Dermis blood vessel endothelial cell (primary cell): ENCODE data around the gene SLC17A2. TPM values are rescaled to one million over a fixed set of nuclear protein-coding genes. Genes with fewer than 3 reads are reported as not detected.

Source experiments
- DNase-seq: peaks from one replicate; pipeline ENCODE4 v3.0.0; 2010
- total RNA-seq: library from RNA; depleted of rRNA; stranded (reverse); fragments of >200 nt; gene quantifications from 2 replicates; pipeline ENCODE4 v1.2.3, GENCODE V29; 2014

The SLC17A2 gene
- total RNA-seq, 1 donor from 2014 or later = not detected

DNA sequence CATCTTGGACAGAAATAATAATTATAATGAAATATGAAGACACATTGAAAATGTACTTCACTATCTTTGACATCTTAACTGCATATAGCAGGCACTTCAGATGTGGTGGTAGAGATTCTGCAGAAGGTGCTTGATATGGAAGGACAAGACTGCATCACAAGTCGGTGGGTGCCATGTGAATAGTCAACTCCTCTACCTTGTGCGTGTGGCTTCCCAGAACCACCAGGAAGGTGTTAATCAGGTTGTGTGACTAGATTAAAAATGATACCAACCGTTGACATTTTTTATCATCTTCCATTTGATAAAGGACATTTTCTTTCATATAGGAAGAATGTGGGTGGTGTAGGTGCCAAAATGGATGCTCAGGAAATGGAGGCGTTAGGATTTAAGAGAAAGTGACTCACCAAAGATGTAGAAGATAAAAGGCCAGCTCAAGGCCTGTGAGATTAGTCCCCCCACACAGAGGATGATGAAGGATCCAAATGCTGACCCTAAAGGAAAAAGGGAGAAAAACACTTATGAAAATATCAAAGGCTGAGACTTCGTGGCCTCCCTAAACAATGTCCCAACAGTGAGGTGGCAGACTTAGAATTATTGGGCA lies 12.3 kb downstream of the SLC17A2 start:
- DNase-seq = no peak

DNA sequence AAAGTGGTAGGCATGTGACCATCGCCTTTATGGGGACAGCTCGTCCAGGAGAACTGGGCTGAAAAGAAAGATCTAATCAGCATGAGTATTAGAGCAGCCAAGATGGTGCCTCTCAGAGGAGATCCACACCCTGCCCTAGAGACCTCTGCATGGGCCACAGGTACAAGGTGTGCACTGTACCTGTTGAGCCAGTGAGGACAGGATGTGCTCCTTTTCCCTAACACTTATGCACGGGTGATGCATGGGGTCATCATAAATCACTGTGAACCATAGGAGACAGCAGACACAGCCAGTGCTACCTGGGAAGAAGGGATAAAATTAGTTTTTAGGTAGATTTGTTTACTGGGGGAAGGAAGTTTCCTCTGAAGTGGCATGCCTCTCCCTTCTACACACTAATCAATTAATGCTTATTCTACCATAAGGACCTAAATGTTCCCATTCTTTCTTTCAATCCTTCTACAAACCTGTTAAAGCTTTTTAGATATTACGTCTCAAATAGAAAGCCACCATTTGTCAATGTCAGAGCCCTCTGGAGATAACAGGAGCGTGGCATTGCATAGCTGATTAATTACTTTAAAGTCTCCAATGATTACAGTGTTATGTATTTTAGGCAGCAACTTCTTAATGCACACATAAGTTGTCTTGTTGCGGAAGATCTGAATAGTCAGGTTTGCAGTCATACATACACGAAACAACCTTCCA lies 13.6 kb downstream of the SLC17A2 start:
- DNase-seq = no peak

DNA sequence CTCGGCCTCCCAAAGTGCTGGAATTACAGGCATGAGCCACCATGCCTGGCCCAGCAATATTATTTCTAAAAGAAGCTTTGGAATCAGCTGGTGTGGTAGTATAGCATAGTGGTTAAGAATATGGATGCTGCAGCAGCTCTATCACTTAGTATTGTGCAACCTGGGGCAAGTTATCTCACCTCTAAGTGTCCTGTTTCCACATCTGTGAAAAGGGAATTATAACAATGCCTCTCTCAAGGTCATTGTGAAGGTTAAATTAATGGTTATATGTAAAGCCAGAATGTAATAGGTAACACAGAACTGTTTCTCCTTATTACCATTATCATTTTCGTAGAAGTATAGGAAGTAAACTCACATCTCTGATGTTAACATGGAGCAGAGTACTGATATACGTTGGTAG lies 14.2 kb downstream of the SLC17A2 start:
- no peak for DNase-seq

DNA sequence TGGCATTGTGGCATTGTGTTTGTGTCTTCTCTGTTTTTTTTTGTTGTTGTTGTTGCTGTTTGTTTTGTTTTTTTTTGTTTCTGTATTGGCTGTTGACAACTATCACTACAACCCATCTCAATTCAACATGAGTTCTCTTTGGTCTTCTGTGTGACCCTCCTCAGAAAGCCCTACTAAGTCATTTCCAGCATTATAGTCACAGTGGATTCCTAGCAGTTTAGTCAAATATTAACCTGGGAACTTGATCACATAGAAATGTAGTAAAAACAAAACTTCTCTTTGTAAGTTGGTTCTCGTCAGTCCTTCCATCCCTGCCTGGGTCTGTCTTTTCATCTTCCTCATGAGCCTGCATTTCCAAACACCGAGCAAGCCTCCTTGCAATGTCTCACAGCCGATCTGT lies 16.8 kb downstream of the SLC17A2 start:
- no peak for DNase-seq

DNA sequence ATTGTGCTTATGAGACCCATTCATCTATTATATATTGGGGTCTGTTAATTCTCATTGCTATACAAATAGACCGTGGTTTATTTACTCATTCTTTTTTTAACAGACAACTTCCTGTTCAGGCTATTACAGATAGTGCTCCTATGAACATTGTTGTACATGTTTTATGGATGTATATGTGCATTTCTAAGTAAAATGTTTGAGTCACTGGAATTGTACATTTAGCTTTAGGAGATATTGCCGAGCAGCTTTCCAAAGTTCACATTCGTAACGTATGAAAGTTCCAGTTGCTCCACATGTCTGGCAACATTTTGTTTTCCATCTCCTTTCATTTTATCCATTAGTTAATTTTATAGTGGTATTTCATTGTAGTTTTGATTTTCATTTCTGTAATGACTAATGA lies 19.1 kb downstream of the SLC17A2 start:
- no peak for DNase-seq

DNA sequence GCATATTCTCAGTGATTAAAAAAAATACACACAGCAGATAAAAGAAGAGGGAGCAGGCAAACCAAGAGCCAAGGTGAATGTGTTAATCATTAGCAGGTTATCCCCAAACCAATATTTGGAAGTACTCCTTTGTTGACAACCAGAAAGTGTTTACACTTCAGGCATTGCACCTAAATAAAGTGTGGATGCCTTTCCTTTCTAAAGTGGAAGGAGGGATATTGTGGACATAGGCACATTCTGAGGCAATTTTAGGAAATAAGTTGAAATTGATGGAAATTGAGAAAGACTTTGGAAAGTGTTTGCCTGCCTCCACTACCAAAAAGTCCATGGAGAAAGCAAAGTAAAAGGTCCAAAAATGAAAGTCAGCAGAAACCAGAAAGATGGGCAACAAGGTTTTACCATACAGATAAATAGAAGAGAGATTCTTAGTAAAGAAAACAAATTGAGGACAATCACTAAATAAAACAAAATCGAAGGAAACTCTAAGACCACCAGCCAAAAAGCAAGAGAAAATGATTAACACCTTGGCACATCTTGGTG lies 22.9 kb downstream of the SLC17A2 start:
- DNase-seq = no peak

DNA sequence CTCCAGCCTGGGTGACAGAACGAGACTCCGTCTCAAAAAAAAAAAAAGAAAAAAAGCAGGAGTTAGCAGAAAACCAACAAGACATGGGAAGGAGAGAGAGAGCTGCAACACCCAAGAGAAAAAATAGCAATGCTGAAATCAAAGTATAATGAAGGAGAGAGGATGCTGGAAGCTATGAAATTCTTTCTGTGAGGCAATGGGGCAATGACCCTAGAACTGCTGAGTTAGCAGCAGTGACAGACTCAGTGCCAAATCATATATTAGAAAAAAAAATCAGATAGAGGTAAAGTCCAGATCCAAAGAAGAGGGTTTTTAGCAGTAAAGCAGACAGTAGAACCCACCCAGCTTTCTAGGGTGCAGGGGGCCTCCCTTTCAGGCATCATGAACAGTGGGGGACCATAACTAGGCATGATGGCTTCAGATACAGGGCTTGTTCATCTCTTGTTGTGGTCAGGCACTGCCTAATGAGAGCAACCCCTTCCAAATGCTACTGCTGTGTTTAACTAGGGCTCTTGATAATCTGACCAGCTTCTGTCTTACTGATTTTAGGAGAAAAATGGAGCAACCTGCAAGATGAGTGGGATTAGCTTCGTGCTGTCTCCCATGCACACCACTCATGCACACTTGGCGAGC lies 26.9 kb downstream of the SLC17A2 start:
- no peak for DNase-seq

DNA sequence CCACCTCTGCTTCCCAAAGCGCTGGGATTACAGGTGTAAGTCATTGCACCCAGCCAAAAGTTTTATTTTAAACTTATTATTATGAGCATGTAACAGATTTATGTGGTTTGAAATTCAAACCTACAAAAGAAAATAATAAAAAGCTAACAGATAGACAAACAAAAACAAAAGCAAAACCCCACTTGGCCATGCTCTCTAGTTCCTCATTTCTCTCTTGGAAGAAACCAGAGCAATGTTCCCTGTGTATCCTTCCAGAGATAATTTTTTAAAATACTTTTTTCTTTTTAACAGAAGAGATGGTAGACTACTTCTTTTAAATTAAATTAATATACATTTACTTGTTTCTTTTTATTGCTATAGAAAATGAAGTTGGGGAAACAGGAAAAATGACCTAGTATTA lies 28.4 kb downstream of the SLC17A2 start:
- no peak for DNase-seq

DNA sequence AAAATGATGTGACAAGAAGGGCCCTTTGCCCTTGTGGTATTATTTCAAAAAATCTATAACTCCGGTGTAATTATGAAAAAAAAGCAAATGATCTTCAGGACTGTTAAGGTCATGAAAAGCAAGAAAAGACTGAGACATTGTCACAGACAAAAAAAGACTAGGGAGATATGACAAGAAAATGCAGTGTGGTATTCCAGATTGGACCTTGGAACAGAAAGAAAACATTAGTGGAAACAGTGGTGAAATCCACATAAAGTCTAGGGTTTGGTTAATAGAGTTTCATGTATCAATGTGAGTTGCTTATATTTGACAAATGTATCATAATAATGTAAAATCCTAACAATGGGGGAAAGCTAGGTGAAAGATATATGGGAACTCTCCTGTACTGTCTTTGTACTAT lies 29.6 kb downstream of the SLC17A2 start:
- no peak for DNase-seq

DNA sequence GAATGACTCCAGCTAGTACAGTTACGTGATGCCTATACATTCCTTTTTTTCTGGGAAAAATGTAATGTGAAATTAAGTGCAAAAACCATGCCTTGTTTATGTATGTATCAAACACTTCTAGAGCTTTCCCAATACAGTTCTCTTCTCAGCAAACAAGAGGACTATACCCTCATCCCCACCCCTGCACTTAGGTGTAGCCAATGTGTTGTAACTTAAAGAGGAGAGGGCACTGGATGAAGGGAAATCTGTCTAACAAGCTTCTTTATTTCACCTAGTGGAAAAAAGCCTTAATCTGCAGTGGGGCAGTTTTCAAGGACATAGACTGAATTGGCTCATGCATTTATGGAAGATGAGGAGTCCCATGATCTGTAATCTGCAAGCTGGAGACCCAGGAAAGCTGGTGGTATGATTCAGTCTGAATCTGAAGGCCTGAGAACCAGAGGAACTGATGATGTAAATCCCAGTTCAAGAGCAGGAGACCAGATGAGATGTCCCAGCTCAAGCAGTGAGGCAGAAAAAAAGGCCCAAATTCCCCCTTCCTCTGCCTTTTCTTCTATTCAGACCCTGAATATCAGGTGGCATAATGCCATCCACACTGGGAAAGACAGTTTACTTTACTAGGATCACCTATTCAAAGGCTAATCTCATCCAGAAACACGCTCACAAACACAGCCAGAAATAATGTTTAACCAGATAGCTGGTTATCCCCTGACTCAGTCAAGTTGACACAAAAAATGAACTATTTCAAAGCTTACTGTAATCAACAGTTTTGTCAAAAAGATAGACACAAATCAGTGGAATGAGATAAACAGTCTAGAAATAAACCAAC lies 30.7 kb downstream of the SLC17A2 start:
- no peak for DNase-seq

DNA sequence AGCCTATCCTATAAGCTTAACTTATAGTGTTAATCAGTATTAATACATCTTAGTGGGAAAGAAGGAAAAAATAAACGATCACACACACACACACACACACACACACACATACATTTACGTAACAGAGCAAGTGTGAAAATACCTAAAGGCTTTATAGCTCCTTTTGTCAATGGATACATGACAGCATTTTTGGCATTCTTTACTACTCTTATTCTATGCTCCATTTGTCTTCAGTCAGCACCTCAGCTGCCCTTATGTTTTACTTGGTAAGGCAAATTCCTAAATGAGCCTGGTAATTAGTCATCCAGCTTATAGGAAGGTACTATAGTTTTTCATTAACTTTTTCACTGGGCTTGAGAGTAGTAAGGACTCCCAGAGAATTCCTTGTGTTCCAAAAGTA lies 31.4 kb downstream of the SLC17A2 start:
- no peak for DNase-seq

DNA sequence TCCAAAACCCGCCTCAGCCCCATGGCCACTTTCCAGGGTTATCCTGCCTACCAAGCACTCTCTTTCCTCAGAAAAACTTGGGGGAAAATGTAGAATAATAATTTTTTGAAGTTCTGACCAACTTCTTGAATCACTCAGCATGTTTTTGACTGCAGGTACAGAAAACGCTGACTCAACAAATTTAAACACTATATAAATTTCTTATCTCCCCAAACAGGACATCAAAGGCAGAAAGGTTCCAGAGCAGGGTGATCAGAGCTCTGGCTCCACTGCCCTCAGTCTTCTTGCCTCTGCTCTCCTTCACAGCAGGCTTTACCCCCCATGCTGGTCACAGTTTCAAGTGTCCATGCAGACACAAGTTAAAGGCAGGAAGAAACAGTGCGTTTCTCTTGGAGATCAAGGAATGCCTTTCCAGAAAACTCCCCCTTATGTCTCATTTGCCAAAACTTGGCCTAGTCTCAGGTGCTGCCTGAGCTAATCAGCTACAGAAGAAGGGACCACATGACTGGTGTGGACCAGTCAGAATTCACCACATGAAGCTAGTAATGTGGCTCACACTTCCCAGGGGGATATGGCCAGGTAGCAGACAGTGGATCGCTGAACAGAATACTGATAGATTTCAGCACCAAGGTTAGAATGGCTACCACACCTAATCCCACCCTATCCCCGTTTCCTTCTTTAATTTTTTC lies 32.1 kb downstream of the SLC17A2 start:
- DNase-seq = no peak

DNA sequence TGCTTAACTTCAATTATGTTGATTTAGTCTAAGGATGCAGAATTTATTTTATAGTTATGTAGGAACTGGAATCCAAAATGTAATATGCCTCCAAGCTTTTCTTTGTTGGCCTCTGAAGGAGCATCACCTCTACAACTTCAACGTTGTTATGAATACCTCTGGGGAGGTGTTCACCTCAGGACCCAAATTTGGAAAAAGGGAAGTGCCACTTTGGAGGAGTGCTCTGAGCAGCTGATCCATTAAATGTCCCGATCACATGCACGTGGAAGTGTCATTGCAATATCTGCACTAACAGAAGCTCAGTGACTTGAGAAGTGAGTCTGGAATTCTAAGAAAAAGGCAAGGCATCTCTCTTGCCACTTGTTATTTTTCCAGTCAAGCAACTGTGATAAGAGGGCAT lies 34.2 kb downstream of the SLC17A2 start:
- no peak for DNase-seq

DNA sequence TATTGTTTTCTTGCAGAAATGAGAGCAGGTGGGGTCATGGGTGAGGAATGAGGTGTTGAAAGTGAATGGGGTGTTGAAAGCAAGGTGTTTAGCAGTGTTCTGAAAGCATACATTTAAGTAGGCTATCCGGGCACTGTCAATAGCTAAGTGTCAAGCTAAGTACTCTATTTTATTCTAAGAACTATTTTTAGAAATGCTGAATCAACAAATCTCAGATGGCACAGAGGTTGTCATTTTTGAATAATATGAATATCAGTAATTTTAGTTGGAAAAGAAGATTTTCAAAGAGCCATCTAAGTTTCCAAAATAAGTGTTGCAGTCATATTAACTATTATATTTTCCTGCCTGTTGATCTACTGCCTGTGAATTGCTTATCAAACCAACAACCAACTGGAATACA lies 34.7 kb downstream of the SLC17A2 start:
- no peak for DNase-seq

DNA sequence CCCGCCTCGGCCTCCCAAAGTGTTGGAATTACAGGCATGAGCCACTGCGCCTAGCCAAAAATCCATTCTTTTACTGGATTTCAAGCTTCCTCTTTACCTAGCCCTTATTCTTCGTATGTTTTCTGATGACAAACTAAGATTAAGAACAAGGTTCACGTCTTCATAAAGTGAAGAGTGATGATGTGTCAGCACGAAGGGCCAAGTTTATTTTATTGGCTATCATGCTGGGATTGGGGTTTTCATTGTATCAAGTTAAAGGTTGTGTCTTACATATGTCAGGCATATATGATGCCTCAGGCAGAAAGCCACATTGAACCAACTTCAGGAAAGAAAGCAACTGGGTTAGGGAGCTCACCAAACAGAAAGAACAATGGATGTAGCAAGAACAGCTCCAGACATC lies 36.7 kb downstream of the SLC17A2 start:
- DNase-seq = no peak

DNA sequence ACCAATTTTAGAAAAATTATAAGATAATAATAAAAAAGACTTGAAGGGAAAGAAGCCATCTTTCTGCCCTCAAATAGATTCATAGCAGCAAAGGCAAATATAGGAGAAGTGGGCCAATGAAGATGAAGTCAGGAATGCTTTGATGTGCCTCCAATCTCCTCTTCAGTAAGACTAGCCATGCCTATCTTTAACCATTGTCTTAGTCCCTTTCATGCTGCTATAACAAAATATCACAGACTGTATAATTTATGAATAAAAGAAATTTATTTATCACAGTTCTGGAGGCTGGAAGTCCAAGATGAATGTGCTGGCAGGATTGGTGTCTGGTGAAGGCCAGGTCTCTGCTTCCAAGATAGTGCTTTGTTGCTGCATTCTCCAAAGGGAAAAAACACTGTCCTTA lies 37.6 kb downstream of the SLC17A2 start:
- DNase-seq = no peak

DNA sequence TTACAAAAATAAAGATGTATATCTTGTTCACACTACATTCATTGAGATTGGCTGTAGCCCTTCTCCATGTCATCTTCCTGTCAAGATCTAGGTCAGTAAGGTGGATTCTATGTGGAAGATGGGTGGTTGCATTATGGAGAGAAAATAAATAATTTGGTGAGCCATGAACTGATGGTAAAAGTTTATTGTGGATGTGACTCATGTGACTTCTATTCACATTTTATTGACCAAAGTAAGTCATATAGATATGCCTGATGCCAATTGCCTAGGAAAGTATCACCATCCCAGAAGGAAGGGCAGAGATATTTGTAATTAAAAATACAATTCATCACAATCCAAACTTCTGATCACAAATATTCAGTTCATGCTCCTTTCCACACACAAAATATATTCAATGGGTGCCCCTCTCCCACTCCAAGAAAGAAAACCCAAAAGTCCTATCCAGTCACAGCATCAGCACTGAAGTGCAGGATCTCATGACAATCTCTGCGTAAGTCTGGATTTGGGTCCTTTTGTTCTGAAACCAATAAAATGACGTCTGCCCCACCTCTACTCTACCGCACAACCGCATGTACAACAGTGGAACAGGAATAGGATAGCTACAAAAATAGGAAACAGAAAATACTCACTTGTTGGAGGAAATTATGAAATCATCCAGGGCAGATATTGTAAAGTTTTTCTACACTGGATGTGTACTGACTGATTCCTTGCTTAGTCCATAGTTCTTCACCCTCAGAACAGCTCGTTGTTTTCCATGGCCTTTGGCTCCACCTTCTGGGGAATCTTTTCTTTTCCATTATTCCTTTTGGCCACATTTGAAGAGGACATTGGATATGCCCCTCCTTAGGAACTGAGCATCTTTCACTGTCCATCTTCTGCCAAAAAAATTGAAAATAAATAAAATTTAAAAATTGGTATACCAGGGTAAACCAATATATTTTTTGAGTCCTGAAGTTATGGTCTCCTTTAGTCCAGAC lies 40.3 kb downstream of the SLC17A2 start:
- peak; percentile 49 for DNase-seq

DNA sequence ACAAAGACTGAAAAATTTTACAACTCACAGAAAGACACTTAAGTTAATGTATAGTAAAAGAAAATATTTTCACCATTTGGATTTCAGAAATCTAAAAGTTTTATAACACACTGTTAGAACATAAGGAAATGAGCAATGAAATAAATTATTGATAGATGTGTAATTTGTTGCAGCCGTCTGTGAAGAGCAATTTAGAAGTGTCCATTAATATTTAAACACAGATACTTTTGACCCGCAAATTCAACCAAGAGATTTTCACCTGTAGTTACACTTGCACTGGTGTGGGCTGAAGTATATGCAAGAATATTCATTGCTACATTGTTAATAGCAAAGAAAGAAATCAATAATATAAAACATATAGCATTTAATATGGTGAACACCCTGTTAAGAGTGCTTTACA lies 41.9 kb downstream of the SLC17A2 start:
- DNase-seq = no peak

DNA sequence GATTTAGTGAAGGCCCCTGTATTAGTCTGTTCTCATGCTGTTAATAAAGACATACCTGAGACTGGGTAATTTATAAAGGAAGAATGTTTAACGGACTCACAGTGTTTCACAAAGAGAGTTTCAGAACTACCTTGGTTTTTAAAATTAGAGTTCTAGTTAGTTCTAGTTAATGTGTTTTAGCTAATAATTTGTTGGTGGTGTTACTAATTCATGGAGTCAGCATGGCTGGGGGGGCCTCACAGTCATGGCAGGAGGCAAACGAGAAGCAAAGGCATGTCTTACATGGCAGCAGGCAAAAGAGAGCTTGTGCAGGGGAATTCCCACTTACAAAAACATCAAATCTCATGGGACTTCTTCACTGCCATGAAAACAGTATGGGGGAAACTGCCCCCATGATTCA lies 44.4 kb downstream of the SLC17A2 start:
- DNase-seq = no peak

DNA sequence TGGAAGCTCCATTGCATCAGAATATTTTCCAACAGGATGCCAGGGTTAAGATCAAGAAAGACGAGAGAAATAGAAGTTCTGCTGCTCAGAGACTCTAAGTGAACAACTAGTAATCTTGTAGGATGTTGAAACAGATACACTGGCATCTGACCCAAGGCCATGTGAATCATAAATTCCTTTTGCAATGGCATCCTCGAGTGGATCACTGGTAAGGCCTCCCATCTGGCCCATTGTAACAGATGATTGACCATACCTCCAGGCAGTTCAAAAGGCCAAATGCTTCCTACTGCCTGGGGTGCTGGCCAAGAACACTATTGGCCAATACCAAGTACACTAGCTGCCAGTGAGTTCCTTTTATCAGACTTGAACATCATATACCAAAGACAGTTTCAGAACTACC lies 46.5 kb downstream of the SLC17A2 start:
- DNase-seq = no peak

DNA sequence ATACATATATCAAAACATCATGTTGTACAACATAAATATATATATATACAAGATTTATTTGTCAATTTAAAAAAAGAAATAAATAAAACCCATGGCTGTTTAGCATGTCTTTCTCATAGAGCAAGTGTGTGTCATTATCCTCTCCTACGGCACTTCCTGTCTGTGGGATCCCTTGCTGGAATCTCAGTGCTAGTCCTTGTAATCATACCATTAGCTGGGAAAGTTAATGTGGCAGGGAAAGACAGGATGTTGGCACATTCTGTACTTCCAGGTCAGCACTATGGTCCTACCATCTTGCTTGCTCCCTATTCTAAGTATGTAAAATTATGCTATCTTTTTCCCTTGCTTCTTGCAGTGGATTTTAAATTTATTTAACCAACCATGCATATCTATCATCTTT lies 47.0 kb downstream of the SLC17A2 start:
- DNase-seq = no peak
